ENCODE data around the gene OSTN.

OSTN gene

GRCh38 chr3:191314109-191314728 is 115.2 kb downstream of the OSTN start:
- DNase-seq (ENCODE audit: low spot score): peak; percentile 63

Measured in HuH-7 (cell line).